NCI-H2107 treated with DMSO at 0.1 percent for 48 hours (cell line): ENCODE measurements around the gene FBXW9.
A peak's percentile ranks its signal among the peaks of the same experiment; 100 is the strongest.
"Not testable (repeated sequence)": the region's sequence is repeated elsewhere in the genome, so short reads cannot be mapped to it uniquely, and the experiment has no call there.

ENCODE experiments used
- DNase-seq: peaks from one replicate; lab custom pipeline; 2025; ENCODE audit not compliant: unreplicated experiment; lab: John Stamatoyannopoulos, UW

The FBXW9 gene

DNA sequence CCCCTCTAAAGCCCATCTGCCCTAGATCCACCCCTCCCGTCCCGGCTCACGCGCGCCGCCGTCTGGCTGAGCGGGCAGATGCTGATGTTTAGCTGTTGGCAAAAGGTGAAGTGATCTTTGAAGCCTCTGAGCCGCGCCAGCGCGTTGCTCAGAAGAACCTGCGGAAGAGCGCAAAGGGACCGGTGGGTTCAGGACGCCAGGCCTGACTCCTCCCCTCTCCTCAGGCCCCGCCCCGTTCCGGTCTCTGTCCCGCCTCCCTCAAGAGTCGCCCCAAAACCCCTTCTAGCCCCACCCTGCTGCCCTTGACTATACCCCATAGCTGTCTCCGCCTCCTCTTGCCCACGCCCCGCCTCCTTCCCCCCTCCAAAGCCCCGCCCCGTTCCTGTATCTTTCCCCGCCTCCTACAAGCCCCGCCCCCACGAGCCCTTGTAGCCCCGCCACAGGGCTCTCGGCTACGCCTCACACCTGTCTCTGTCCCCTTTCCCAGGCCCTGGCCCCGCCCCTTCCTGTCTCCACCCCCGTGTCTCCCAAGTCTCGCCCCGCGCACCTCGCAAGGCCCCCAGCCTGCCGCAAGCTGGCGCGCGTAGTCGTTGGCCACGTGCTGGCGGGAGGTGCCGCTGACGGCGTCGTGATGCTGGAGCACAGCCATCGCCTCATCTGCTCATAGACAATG, 39.4 kb downstream of the FBXW9 start:
- no peak for DNase-seq

DNA sequence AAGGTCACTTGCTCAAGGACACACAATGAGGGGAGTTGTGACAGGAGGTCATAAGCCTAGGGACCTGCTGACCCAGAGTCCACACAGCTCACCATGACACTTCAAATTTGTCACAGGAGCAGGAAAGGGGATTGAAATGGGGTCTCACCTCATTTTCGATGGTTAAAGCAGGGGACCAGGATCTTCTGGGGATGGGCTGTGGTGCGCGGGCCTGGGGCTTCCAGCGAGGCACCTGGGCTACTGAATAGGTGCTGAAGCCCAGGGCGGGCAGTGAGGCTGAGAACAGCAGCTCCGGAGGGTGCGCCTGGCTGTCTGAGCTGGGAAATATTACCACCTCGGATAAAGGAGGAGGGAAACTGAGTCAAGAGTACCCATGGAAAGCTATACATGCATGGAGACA, 40.9 kb downstream of the FBXW9 start:
- DNase-seq = no peak

- no peak for DNase-seq
Observed at GRCh38 chr19:12652219-12652618, 44.2 kb downstream of the FBXW9 start.

GRCh38 chr19:12649941-12650340, 46.5 kb downstream of the FBXW9 start:
- DNase-seq = no peak

- DNase-seq = no peak
Observed at GRCh38 chr19:12648088-12648487, 48.3 kb downstream of the FBXW9 start.

- no peak for DNase-seq
Observed at GRCh38 chr19:12647490-12648071, 48.9 kb downstream of the FBXW9 start.

DNA sequence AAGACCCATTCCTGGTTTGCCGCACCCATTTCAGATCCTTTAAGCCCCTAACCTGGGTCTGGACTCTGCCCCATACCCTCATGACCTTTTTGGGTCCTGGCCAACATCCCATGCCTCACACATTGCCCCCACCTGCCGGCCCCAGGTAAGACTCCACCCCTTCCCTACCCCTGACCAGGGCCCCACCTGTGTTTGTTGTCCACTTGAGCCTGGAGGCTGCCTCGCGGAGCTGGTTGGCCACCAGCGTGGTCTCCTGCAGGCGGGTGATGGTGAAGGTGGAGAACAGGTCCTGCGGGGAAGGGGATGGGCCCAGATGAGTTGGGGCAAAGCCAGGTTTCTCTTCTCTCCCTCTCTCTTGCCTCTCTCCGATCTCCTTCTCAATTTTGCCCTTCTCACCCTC, 49.4 kb downstream of the FBXW9 start:
- no peak for DNase-seq

DNA sequence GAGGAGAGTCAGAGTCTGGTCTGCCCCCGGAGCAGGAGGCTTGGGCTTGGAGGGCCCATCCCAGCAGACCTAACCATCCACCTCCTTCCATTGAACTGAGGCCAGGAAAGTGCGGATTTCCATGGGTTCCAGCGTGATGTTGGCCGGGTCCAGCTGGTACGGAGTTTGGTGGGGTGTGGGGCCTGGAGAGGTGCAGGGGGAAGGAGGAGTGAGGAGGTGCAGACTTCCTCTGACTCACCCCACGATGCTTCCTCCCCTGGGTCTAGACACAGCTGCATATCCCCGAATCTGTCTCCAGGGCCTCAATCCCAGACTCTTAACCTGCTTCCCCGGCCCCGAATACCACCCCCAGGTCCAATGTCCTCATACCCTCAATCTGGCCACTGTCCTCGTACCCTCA, 49.9 kb downstream of the FBXW9 start:
- no peak for DNase-seq

DNA sequence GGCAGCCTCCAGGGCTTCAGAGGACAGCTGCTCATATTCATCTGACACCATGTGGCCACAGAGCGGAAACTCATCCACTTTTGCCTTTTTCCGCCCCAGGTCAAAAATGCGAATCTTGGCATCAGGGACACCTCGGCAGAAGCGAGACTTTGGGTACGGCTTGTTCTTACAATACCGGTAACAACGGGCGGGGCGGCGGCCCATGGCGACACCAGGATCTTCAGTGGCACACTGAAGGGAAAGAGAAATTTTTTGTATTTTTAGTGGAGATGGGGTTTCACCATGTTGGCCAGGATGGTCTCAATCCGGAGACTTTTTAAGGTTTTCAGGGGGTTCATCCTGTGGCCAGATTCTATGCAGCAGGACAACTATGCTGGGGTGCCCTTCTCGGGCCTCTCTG, 52.7 kb downstream of the FBXW9 start:
- not testable (repeated sequence) for DNase-seq

DNA sequence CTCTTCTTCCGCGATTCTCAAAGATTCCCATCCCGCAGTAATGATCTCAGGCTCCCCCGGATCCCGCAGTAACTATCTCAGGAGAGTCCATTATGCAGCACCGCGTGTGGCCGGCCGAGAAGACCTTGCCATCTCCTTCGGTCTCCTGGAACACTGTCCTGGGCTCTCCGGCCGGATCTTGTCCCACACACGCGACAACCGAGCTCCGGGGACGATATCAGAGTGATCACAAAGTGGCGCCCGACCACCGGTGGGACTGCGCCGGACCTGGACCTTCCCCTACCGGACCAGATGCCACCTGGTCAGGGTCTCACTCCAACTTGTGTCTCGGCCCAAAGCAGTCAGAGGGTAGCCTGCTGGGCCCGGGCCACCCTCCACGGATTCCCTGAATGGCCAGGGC, 53.9 kb downstream of the FBXW9 start:
- no peak for DNase-seq

DNA sequence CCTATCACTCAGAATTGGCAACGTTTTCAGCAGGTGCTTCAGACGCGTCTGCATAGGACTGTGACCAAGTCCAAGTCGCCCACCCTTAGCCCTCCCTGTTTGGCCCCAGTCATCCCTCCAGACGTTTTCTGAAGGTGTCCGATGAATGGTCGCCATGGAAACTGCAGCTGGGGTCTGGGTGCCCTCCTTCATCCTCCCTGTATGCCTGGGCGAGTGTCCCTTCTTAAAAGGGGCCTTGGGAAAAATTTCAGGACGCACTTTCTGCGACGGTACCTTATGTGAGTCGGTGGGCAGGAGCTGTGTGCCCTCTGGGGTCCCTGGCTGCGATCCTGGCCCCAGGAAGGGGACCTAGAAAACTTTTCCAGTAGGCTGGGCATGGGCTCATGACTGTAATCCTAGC, 55.0 kb downstream of the FBXW9 start:
- no peak for DNase-seq

DNA sequence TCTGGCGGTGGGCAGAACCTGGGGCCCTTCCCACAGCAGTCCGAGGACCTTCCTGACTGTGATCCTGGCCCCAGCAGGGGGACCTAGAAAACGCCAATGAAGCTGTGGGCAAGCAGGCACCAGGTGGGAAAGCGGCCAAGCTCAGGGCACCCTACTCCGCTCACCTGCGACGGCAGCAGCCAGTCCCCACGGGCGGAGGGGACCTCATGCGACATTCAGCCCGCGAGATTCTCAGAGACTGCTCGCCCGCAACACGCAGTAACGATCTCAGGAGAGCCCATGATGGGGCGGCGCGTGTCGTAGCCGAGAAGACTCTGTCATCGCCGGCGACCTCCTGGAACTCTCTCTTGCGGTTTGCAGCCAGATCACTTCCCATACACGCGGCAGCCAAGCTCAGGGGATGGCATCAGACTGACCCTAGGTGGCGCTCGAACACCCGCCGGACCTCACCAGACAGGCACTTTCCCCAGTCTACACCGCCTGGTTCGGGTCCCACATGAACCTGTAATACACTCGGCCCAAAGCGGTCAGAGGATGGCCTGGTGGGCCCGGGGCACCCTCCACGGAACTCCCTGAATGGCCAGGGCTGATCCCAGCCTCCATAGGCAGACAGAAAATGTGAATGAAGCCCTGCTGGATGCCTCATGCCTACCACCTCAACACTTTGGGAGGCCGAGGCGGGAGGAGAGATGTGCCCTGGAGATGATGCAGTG, 56.4 kb downstream of the FBXW9 start:
- DNase-seq = peak; percentile 60
